Activated CD8-positive, alpha-beta memory T cell treated with anti-CD3 and anti-CD28 coated beads for 1 hour (primary cell): ENCODE measurements around the gene DNAH7.

Source experiments
- DNase-seq, 2 donors: peaks; one replicate each; pipeline ENCODE4 v3.0.0-alpha.2; 2020; ENCODE audit warnings: low read depth in 1 of 2; ENCODE audit errors: extremely low read depth in 1 of 2

The DNAH7 gene

GRCh38 chr2:196079052-196079451 lies 10.4 kb upstream of the DNAH7 start:
- DNase-seq: no peak

DNA sequence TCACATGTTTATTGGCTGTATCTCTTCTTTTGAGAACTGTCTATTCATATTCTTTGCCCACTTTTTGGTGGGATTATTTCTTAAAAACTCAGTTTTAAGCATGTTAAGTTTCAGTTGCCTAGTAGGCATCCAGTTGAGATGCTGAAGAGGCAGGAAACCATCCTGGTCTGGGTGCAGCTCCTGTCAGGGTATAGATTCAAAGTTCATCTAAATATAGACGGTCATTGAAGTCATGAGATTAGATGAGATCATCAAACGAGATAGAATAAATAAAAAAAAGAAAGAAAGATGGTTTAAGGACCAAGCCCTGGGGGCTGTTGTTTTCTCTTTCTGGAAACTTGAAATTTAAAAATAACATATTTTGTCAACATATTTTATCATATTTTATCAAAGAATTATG lies 9.2 kb upstream of the DNAH7 start:
- no peak for DNase-seq

DNA sequence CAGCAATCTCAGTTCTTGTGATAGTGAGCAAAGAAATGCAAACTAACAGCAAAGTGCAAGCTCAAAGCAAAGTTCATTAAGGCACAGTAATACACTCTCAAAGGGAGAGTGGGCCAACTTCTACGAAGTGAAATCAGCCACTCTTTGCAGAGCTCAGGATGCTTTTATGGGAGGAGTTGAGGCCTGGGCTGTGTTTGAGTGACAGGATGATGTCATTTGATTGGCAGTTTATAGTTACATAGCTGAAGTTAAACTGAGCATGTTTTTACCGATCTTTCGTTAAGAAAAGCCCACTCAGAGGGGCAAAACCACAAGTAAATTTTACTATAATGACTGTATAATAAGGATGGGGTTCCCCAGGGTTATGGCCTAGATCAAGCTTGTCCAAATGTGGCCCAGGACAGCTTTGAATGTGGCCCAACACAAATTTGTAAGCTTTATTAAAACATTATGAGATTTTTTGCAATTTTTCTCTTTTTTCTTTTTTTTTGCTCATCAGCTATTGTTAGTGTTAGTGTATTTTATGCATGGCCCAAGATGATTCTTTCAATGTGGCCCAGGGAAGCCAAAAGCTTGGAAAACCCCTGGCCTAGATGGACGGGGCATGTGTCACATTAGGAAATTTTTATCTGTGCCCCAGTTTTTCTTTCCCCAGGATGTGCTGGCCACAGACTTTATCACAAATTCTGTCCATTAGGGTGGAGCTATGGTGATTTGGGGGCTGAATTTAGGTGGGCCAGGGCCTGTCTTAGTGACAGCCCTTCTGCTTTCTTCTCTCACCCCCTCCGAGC lies 8.3 kb upstream of the DNAH7 start:
- DNase-seq: no peak

DNA sequence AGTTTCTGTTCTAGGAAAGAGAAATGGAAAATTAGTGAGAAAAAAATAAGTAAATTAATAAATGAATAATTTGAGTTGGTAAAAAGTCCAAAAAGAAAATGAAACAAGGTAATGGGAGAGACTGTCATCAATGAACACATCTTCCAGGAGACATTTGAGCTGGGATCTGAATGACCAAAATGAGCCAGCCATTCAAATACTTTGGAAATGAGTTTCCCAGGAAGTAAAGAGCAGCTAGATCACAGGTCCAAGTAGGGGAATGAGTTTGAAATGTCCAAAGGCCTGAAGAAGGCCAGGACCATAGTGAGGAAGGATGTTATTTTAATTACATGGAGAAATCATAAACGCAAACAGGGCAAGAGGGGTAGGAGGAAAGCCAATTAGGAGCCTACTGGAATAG lies 6.6 kb upstream of the DNAH7 start:
- no peak for DNase-seq

DNA sequence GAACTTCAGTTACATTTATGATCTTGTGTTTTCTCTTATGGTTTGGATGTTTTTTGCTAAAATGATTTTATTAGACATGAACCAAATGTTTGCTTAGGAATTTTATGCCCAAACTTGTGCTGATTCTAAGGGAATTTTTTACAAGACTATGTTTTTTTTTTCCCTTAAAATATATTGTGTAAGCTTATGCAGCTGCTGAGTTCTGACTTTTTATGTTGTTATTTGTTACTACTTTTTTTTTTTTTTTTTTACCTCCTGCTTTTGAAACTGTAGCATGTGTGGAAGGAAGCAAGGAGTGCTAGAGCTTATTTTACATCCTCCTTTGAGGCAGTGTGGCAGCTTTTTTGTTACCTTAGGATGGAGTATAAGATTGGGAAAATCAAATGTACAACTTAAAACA lies 6.0 kb upstream of the DNAH7 start:
- DNase-seq: no peak

DNA sequence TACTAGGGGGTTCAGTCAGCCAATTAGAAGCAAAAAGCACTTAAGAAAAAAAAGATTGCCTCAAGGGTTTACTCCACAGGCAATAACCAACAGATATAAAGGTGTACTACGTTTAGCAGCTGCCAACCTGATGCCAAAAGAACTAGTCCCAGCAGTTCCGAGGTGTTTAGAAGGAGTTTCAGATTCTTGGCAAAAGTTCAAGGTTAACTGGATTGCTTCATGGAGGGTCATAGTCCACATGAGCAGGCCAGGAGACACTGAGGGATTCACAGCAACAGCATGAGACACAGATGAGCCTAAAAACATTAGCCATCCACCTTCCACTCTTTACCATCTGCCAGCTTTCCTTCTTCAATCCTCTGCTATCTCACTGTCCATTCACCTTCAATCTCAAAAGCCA lies 4.9 kb upstream of the DNAH7 start:
- DNase-seq: no peak

DNA sequence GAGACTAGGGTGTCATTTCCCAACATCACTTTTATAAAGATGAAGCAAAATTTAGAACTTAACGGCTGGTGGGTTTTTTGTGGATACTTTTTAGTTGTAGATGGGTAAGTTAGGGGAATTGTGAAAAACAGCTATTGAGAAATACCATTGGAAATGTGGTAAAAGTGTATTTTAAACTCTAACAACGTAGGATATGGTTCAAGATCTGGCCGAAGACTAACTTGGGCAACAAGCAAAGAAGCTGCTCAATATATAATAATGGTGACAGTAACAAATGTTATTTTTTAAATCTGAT lies 1.6 kb downstream of the DNAH7 start:
- no peak for DNase-seq

- DNase-seq: no peak
Measured at GRCh38 chr2:196066291-196067087, 2.1 kb downstream of the DNAH7 start.

DNA sequence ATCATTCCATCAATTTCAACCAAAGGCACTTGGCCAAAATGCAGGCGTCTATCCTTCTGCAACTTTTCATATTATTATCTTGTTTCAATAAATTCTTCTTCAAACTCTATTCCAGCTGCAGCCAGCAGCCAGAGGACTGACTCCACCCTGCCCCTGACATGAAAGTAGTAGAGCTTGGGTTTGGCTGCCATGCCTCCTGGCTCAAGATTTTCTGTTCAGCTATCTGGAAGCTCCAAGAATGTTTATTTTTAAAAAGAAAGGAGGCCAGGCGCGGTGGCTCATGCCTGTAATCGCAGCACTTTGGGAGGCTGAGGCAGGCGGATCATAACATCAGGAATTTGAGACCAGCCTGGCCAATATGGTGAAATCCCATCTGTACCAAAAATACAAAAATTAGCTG lies 4.9 kb downstream of the DNAH7 start:
- no peak for DNase-seq

- DNase-seq: no peak
Measured at GRCh38 chr2:196059491-196059960, 9.1 kb downstream of the DNAH7 start.

GRCh38 chr2:196054631-196055030 lies 14.0 kb downstream of the DNAH7 start:
- DNase-seq: no peak

DNA sequence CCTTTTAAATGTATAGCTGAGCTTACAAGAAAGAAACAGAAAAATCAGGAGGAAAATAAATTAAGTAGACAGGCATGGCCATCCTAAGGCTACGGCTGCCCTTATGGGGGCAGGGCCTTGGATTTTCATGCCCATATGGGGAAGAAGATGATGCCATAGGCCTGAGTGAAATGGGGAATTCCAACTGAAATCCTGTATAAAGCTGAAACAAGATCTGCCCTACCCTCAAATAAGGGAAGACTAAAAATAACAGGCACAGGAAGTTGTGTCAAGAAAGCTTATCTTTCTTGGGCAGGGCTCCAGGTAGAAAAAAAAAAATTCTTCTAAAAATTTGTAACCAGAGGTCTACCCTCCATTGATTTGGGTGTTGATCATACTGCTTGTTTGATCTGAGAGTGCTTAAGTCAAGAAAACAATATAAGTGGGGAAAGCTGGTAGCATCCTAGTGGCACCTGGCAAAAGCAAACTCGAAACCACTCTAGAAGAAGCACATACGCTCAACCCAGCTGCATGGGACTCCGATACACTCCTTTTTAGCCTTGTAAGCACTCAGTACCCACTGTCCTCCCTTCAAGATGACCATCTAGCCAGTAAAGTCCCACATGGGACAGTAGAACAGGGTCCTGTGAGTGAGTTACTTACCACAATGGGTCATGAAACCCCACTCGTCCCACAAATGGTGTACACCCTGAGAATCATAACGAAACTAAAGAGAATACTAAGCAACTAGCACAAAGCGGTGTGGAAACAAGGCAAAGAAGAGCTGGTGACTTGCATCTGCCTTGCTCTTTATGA lies 22.3 kb downstream of the DNAH7 start:
- no peak for DNase-seq

DNA sequence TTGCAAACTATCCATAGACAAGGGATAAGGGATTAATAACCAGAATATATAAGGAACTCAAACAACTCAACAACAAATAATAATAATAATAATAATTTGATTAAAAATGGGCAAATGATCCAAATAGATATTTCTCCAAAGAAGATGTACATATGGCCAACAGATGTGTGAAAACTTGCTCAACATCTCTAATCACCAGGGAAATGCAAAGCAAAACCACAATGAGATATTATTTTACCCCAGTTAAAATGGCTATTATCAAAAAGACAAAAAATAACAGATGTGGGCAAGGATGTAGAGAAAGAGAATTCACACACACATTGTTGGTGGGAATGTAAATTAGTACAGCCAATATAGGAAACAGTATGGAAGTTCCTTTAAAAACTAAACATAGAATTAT lies 26.9 kb downstream of the DNAH7 start:
- no peak for DNase-seq

DNA sequence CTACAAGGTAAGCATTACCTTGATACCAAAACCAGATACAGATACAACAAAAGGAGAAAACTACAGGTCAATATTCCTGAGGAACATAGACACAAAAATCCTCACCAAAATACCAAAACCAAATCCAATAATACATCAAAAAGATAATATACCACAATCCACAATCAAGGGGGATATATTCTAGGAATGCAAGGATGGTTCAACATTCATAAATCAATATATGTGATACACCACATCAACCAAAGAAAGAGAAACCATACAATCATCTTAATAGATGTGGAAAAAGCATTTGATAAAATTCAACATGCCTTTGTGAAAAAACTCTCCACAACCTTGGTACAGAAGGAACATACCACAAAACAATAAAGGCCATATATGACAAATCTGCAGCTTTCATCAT lies 28.4 kb downstream of the DNAH7 start:
- DNase-seq: no peak

DNA sequence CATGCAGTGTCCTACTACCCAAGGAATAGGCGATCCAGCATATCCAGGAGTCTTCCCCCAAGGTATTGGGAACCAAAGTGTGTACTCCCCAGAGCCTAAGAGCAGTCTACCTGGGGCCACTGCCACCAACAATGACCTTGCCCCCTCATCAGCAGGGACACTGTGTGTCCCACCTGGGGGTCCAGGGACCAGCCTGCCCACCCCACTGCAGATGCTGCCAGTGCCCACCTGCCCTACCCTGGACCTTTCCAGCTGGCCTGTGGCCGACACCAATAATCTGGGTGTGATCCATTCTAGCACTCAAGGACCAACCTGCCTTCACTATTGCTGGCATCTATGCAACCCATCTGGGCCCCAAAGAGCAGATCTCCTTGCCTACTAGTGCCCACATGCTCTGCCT lies 32.2 kb downstream of the DNAH7 start:
- DNase-seq: no peak

DNA sequence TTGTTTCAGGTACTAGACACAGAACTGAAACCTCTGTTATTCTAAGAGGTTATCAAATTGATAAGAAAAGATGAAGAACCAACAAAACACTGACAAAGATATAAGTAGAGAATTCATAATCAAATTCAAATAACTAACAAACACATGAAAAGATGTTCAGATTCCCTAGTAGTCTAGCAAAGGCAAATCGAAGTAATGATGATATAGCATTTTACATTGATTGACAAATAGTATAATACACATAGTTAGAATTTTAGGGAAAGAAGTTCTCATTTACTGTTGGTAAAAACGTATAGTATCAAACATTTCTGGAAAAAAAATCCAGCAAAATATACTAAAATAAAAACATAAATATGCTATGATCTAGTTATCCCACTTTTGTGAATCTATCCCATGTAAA lies 50.6 kb downstream of the DNAH7 start:
- no peak for DNase-seq

- no peak for DNase-seq
Measured at GRCh38 chr2:196012314-196012713, 56.3 kb downstream of the DNAH7 start.

DNA sequence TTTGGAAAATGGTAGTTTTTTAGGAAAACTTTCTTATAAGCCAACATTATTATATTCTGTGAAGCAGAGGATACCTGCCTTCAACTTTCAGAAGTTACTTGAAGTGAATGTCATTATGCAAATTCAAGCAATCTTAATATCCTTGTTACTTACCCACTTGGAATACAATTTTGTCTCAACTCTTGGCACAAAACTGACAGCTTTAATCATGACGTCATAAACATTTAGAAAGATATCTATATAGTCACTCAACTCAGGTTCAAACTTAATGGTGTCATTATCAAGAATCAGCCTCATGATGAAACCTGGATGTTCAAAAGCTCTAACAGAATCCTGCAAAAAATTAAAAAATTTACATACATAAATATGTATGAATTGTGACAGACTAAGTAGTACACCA lies 68.1 kb downstream of the DNAH7 start:
- DNase-seq: no peak

DNA sequence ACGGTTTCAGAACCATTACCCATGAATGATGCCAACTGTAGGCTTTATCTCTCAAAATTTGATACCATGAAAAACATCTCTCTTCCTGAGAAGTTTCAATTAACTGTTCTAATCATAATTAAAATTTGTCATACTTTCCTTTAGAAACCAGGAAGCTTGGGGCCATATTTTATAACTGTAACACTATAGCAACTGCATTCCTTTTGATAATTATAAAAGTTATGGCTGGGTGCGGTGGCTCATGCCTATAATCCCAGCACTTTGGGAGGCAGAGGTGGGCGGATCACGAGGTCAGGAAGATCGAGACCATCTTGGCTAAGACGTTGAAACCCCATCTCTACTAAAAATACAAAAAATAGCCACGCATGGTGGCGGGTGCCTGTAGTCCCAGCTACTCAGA lies 70.6 kb downstream of the DNAH7 start:
- no peak for DNase-seq

DNA sequence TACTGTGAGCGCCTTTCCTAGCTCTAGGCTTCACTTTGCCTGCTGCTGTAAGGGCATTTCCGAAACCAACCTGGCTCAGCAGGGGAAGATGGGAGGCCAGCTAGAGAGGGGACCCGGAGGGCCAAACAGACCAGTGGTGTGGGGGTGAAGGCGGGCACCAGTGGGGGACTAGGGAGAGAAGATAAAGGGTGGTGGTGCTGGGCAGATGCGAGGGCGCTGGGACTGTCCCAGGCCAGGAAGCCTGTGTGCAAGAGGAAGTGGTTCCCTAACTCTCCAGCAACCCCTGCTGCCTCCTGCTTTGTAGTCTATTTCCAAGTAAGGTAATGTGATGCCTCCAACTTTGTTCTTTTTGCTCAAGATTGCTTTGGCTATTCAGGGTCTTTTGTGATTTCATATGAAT lies 73.1 kb downstream of the DNAH7 start:
- no peak for DNase-seq

- DNase-seq: no peak
Measured at GRCh38 chr2:195993623-195994022, 75.0 kb downstream of the DNAH7 start.

GRCh38 chr2:195985741-195986140 lies 82.9 kb downstream of the DNAH7 start:
- DNase-seq: no peak
